Endothelial cell of umbilical vein (primary cell): ENCODE measurements around the gene NDUFS8. TPM values are rescaled to one million over a fixed set of nuclear protein-coding genes. Genes with fewer than 3 reads are reported as not detected.

Experiments used
- BruUV-seq: library from RNA; stranded (reverse); fragments of 400-500 nt; replicated peaks from 2 replicates; lab custom pipeline; 2021; lab: Mats Ljungman, UMichigan
- CTCF ChIA-PET: fragments of 300-600, 350-600 bp; sonication (Branson Sonifier 250); formaldehyde crosslinking; loops from one replicate; lab custom pipeline; 2021; ENCODE audit warnings: antibody characterized with exemption, inconsistent platforms; lab: Charles Lee
- POLR2A ChIA-PET: fragments of 300-600, 350-600 bp; sonication (Branson Sonifier 250); formaldehyde crosslinking; loops from one replicate; lab custom pipeline; 2021; ENCODE audit warnings: antibody characterized with exemption, inconsistent platforms; lab: Charles Lee
- DNase-seq: peaks from one replicate; pipeline ENCODE4 v3.0.0-alpha.2; 2011; ENCODE audit warnings: low read depth, low spot score
- FAIRE-seq: peaks from 2 replicates; lab custom pipeline; 2011; peaks lifted over from hg19 to GRCh38; lab: Jason Lieb, UNC
- H2AFZ ChIP-seq: 2 replicates; pipeline ENCODE4 v1.6.0; 2012; ENCODE audit warnings: low read depth, low read length, control low read depth, inconsistent platforms
- H3K27ac ChIP-seq: 2 replicates; pipeline ENCODE4 v1.5.1; 2011; ENCODE audit warnings: low read depth, mild to moderate bottlenecking, control low read depth, low read length, moderate library complexity; ENCODE audit not compliant: insufficient read depth
- H3K27me3 ChIP-seq, 2 experiments: 2 replicates each; pipeline versions ENCODE4 v1.6.0 to v1.6.1; 2011; ENCODE audit warnings: low read length in 2 of 2, mixed read lengths in 1 of 2; ENCODE audit not compliant: control insufficient read depth in 2 of 2, insufficient read depth in 2 of 2
- H3K36me3 ChIP-seq, 2 experiments: 2 replicates in 1 of 2; 3 replicates in 1 of 2; pipeline ENCODE4 v1.5.1; 2011; ENCODE audit warnings: low read length in 2 of 2, mild to moderate bottlenecking in 1 of 2, moderate library complexity in 1 of 2; ENCODE audit not compliant: control insufficient read depth in 2 of 2, insufficient read depth in 2 of 2; ENCODE audit errors: extremely low read depth in 1 of 2
- H3K4me1 ChIP-seq: 3 replicates; pipeline ENCODE4 v1.5.1; 2011; ENCODE audit warnings: mild to moderate bottlenecking, low read length; ENCODE audit not compliant: control insufficient read depth, insufficient read depth; ENCODE audit errors: extremely low read depth
- H3K4me2 ChIP-seq: 2 replicates; pipeline ENCODE4 v1.6.1; 2011; ENCODE audit warnings: low read length, control low read depth, mixed read lengths; ENCODE audit not compliant: insufficient read depth
- H3K4me3 ChIP-seq, 3 experiments: fragments of 200-600 bp in 1 of 3; sonication (generic), shearing (Covaris generic) in 1 of 3; replicated peaks in 1 of 3; 2 replicates each; pipeline ENCODE4 v1.5.1; 2011 to 2016; ENCODE audit warnings: control low read depth in 3 of 3, low read length in 3 of 3, mild to moderate bottlenecking in 2 of 3, inconsistent platforms in 1 of 3, low read depth in 1 of 3, moderate library complexity in 1 of 3; ENCODE audit not compliant: insufficient read depth in 1 of 3
- H3K79me2 ChIP-seq: 2 replicates; pipeline ENCODE4 v1.6.0; 2012; ENCODE audit warnings: low read length, inconsistent platforms; ENCODE audit not compliant: control insufficient read depth, insufficient read depth
- H3K9ac ChIP-seq: replicated peaks from 2 replicates; pipeline ENCODE3; 2011; ENCODE audit warnings: low read length, control low read depth; ENCODE audit not compliant: insufficient read depth; ENCODE audit errors: extremely low read depth
- H3K9me1 ChIP-seq: replicated peaks from 3 replicates; pipeline ENCODE4 v1.6.0; 2011; ENCODE audit warnings: mild to moderate bottlenecking, low read length; ENCODE audit not compliant: control insufficient read depth, insufficient read depth; ENCODE audit errors: extremely low read depth
- H3K9me3 ChIP-seq: replicated peaks from 2 replicates; pipeline ENCODE4 v1.5.1; 2012; ENCODE audit warnings: low read length, inconsistent platforms; ENCODE audit not compliant: control insufficient read depth, insufficient read depth
- H4K20me1 ChIP-seq: replicated peaks from 2 replicates; pipeline ENCODE3; 2011; ENCODE audit warnings: mild to moderate bottlenecking, low read length; ENCODE audit not compliant: control insufficient read depth, insufficient read depth; ENCODE audit errors: extremely low read depth
- CTCF ChIP-seq, 2 donors: IDR thresholded peaks; 1 replicate in 1 of 2; 2 replicates in 1 of 2; pipeline ENCODE4 v1.5.1; 2011; ENCODE audit warnings: low read length in 2 of 2, mild to moderate bottlenecking in 2 of 2, moderate library complexity in 2 of 2, control low read depth in 1 of 2, inconsistent platforms in 1 of 2, low read depth in 1 of 2; ENCODE audit not compliant: insufficient read depth in 1 of 2; ENCODE audit errors: extremely low read depth in 1 of 2
- EZH2 ChIP-seq: IDR thresholded peaks from 2 replicates; pipeline ENCODE4 v1.6.1; 2012; ENCODE audit warnings: borderline replicate concordance, low read depth, mild to moderate bottlenecking, moderate library complexity, low read length, inconsistent platforms; ENCODE audit not compliant: severe bottlenecking
- FOS ChIP-seq: IDR thresholded peaks from 2 replicates; pipeline ENCODE4 v1.6.1; 2011; ENCODE audit warnings: mild to moderate bottlenecking, low read length, moderate library complexity, borderline replicate concordance; ENCODE audit not compliant: insufficient read depth
- GATA2 ChIP-seq: IDR thresholded peaks from 2 replicates; pipeline ENCODE4 v1.7.0; 2011; ENCODE audit warnings: low read depth, mild to moderate bottlenecking, moderate library complexity, mixed read lengths, low read length; ENCODE audit not compliant: insufficient read length, insufficient read depth
- JUN ChIP-seq: IDR thresholded peaks from 2 replicates; pipeline ENCODE4 v1.6.1; 2011; ENCODE audit warnings: borderline replicate concordance, low read depth; ENCODE audit not compliant: insufficient read length, insufficient read depth
- MAX ChIP-seq: IDR thresholded peaks from 2 replicates; pipeline ENCODE4 v1.6.1; 2011; ENCODE audit not compliant: insufficient read depth, insufficient read length
- MYC ChIP-seq: IDR thresholded peaks from one replicate; pipeline ENCODE4 v1.6.1; 2011; ENCODE audit warnings: mild to moderate bottlenecking, low read depth, low read length
- POLR2A ChIP-seq: IDR thresholded peaks from 2 replicates; pipeline ENCODE4 v1.6.1; 2012; ENCODE audit warnings: low read depth, mild to moderate bottlenecking, control low read depth, low read length
- POLR2AphosphoS5 ChIP-seq: IDR thresholded peaks from 2 replicates; pipeline ENCODE4 v1.6.1; 2012; ENCODE audit warnings: low read depth, mild to moderate bottlenecking, control low read depth, low read length, moderate library complexity; ENCODE audit not compliant: insufficient read depth
- dilution Hi-C: fragments of 300-500 bp; cut with MboI; formaldehyde crosslinking; loops from one replicate; pipeline ENCODE4 v1.15.0; 2019; ENCODE audit warnings: low sequenced_read_pairs; ENCODE audit not compliant: extremely low pct_ligation_motif_present
- intact Hi-C: fragments of 100-400 bp; cut with micrococcal nuclease; formaldehyde crosslinking; loops from one replicate; pipeline ENCODE4 v1.10.0; 2022
- polyA plus RNA-seq, 4 experiments: library from polyadenylated mRNA; depleted of rRNA in 3 of 4; stranded (reverse) in 3 of 4; unstranded in 1 of 4; fragments of >200 nt; gene quantifications; 2 replicates each; pipeline versions ENCODE4 v1.2.1 to v1.2.3, GENCODE V29; 2011 to 2012; ENCODE audit warnings: missing spikeins in 1 of 4
- total RNA-seq: library from RNA; stranded (reverse); gene quantifications from 2 replicates; pipeline ENCODE4 v1.2.3, GENCODE V29; 2021

NDUFS8 gene
- total and polyA plus RNA-seq, 2 donors (not counting 3 experiments of a cell fraction or from before 2014, with no cell fraction given): 166 to 170 TPM

GRCh38 chr11:68022531-68022930, 8.0 kb upstream of the NDUFS8 start:
- TF ChIP-seq GATA2 (no peak), FOS (no peak), POLR2AphosphoS5 (no peak), JUN (no peak), MYC (no peak), POLR2A (no peak), CTCF (IDR thresholded peaks at IDR 0.05; ENCODE audit: extremely low read depth in 1 of 2, insufficient read depth in 1 of 2, low read depth in 1 of 2, low read length in 2 of 2) (no peak), EZH2 (no peak), MAX (no peak)
- no peaks in the 10 kb centered on the region for H3K36me3 ChIP-seq
- H4K20me1 ChIP-seq: no peaks in the 10 kb centered on the region
- no peaks in the 10 kb centered on the region for H3K9me1 ChIP-seq
- no peaks in the 10 kb centered on the region for H3K79me2 ChIP-seq
- H3K4me3 ChIP-seq: no peak overlapping the region
- ChIA-PET CTCF (no interaction called here), POLR2A (no interaction called here)
- H3K27me3 ChIP-seq: no peaks in the 10 kb centered on the region
- no peak overlapping the region for H3K9ac ChIP-seq
- DNase-seq (no peak), FAIRE-seq (no peak)
- dilution Hi-C loops (no loop called here), intact Hi-C loops (no loop called here)
- H3K27ac ChIP-seq: no peak overlapping the region
- no peak overlapping the region for H2AFZ ChIP-seq
- no peaks in the 10 kb centered on the region for H3K4me1 ChIP-seq
- no TSS peak for BruUV-seq
- H3K4me2 ChIP-seq: no peak overlapping the region
- H3K9me3 ChIP-seq: no peaks in the 10 kb centered on the region
